BLaER1 (cell line): ENCODE data around the gene RECQL5.
A peak's percentile ranks its signal among the peaks of the same experiment; 100 is the strongest.

Experiments used
- H3K27ac ChIP-seq: shearing (Covaris generic); formaldehyde crosslinking; 2 replicates; pipeline ENCODE4 v1.8.1; 2022
- H3K27me3 ChIP-seq: shearing (Covaris generic); formaldehyde crosslinking; 2 replicates; pipeline ENCODE4 v1.8.1; 2022
- H3K36me3 ChIP-seq: shearing (Covaris generic); formaldehyde crosslinking; 2 replicates; pipeline ENCODE4 v1.8.1; 2022
- H3K4me1 ChIP-seq: shearing (Covaris generic); formaldehyde crosslinking; 2 replicates; pipeline ENCODE4 v1.8.1; 2022
- H3K4me2 ChIP-seq: shearing (Covaris generic); formaldehyde crosslinking; 2 replicates; pipeline ENCODE4 v1.8.1; 2022
- H3K4me3 ChIP-seq: shearing (Covaris generic); formaldehyde crosslinking; 2 replicates; pipeline ENCODE4 v1.8.1; 2022
- H3K9ac ChIP-seq: shearing (Covaris generic); formaldehyde crosslinking; 2 replicates; pipeline ENCODE4 v1.8.1; 2022
- H3K9me3 ChIP-seq: shearing (Covaris generic); formaldehyde crosslinking; 2 replicates; pipeline ENCODE4 v1.8.1; 2022
- H4K20me1 ChIP-seq: shearing (Covaris generic); formaldehyde crosslinking; 2 replicates; pipeline ENCODE4 v1.8.1; 2022
- Cebpa-rat ChIP-seq: shearing (Covaris generic); IDR thresholded peaks from 2 replicates; pipeline ENCODE4 v1.8.1; 2022

Gene RECQL5

GRCh38 chr17:75652934-75653549, 13.9 kb downstream of the RECQL5 start:
- Histone ChIP-seq H3K4me2 (no peak overlapping the region), H3K27me3 (no peaks in the 10 kb centered on the region), H3K4me3 (no peak overlapping the region), H3K27ac (no peak overlapping the region), H3K9me3 (no peaks in the 10 kb centered on the region), H3K36me3 (peaks cover 80% of the 10 kb centered on the region), H3K4me1 (peaks cover 8% of the 10 kb centered on the region; the same call in 1 of the 2 replicates), H4K20me1 (no peaks in the 10 kb centered on the region), H3K9ac (no peak overlapping the region)
- no peak for TF ChIP-seq Cebpa-rat

DNA sequence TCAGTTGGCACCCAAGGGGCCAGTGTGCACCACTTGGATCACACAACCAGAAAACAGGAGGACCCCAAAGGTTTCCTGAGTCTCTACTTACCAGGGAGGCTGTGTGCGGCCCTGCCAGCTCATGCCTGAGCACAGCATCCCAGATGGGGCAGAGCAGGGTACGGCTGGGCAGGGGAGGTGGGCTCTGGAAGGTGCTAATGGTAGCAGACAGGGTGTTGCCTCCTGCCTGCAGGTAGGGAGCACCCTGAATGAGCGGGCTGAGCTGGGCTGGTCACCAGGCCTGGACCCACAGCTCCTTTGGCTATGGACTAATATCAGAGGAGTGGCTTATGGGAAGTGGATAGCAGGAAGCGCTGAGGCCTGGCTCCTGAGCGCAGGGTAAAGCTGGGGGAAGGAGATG, 14.6 kb downstream of the RECQL5 start:
- peaks cover 80% of the 10 kb centered on the region for H3K36me3 ChIP-seq
- H3K27ac ChIP-seq: no peak overlapping the region
- no peaks in the 10 kb centered on the region for H3K27me3 ChIP-seq
- no peaks in the 10 kb centered on the region for H3K9me3 ChIP-seq
- H3K4me2 ChIP-seq: no peak overlapping the region
- H4K20me1 ChIP-seq: no peaks in the 10 kb centered on the region
- no peak overlapping the region for H3K4me3 ChIP-seq
- H3K9ac ChIP-seq: no peak overlapping the region
- no peak for TF ChIP-seq Cebpa-rat
- H3K4me1 ChIP-seq: peaks cover 8% of the 10 kb centered on the region; the same call in 1 of the 2 replicates

- Histone ChIP-seq H3K27me3 (no peaks in the 10 kb centered on the region), H3K4me1 (peaks cover 17% of the 10 kb centered on the region), H3K4me2 (no peak overlapping the region), H4K20me1 (no peaks in the 10 kb centered on the region), H3K9ac (no peak overlapping the region), H3K9me3 (no peaks in the 10 kb centered on the region), H3K27ac (no peak overlapping the region), H3K4me3 (no peak overlapping the region), H3K36me3 (peaks cover 80% of the 10 kb centered on the region)
- TF ChIP-seq Cebpa-rat: no peak
Measured at GRCh38 chr17:75650874-75651273, 16.1 kb downstream of the RECQL5 start.

DNA sequence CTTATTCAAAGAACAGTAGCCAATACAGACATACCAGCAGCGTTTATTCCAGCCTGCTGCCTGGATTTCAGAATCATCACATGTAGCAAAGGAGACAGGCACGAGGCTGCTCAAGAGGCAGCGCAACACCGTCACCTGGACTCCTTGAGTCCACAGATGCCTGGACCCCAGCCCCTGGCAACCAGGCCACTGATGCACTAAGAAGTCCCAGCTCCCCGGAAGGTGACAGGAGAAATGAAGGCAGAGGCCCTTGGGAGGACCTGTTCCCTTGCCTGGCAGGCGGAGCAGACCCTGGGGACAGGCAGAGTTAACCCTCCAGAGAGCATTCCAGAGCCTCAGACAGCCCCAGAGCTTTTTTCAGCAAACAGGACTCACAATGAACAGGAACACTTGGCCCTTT, 17.3 kb downstream of the RECQL5 start:
- H3K27me3 ChIP-seq: no peaks in the 10 kb centered on the region
- H3K36me3 ChIP-seq: peaks cover 73% of the 10 kb centered on the region
- no peak overlapping the region for H3K4me3 ChIP-seq
- no peaks in the 10 kb centered on the region for H3K9me3 ChIP-seq
- H4K20me1 ChIP-seq: no peaks in the 10 kb centered on the region
- no peak for TF ChIP-seq Cebpa-rat
- no peak overlapping the region for H3K9ac ChIP-seq
- no peak overlapping the region for H3K4me2 ChIP-seq
- peaks cover 28% of the 10 kb centered on the region for H3K4me1 ChIP-seq
- H3K27ac ChIP-seq: no peak overlapping the region

- Histone ChIP-seq H3K4me2 (no peak overlapping the region), H3K4me3 (no peak overlapping the region), H3K9ac (no peak overlapping the region), H4K20me1 (no peaks in the 10 kb centered on the region), H3K4me1 (peaks cover 24% of the 10 kb centered on the region), H3K27ac (no peak overlapping the region), H3K36me3 (peaks cover 77% of the 10 kb centered on the region), H3K27me3 (no peaks in the 10 kb centered on the region), H3K9me3 (no peaks in the 10 kb centered on the region)
- TF ChIP-seq Cebpa-rat: no peak
Measured at GRCh38 chr17:75647921-75648320, 19.0 kb downstream of the RECQL5 start.

- Histone ChIP-seq H3K27ac (0 out of 2 replicates have a peak overlapping the region, but pooled peaks have one; percentile 8), H4K20me1 (no peaks in the 10 kb centered on the region), H3K9me3 (no peaks in the 10 kb centered on the region), H3K4me2 (no peak overlapping the region), H3K27me3 (no peaks in the 10 kb centered on the region), H3K4me3 (no peak overlapping the region), H3K9ac (no peak overlapping the region), H3K36me3 (peaks cover 74% of the 10 kb centered on the region), H3K4me1 (peaks cover 20% of the 10 kb centered on the region)
- TF ChIP-seq Cebpa-rat: no peak
Measured at GRCh38 chr17:75647061-75647460, 19.9 kb downstream of the RECQL5 start.

GRCh38 chr17:75646638-75646992, 20.3 kb downstream of the RECQL5 start:
- H3K9me3 ChIP-seq: no peaks in the 10 kb centered on the region
- H3K36me3 ChIP-seq: peaks cover 71% of the 10 kb centered on the region
- no peaks in the 10 kb centered on the region for H4K20me1 ChIP-seq
- peaks cover 20% of the 10 kb centered on the region for H3K4me1 ChIP-seq
- peak overlapping the region; percentile 62 for H3K4me2 ChIP-seq
- H3K27ac ChIP-seq: peak overlapping the region; percentile 82
- no peaks in the 10 kb centered on the region for H3K27me3 ChIP-seq
- no peak overlapping the region; the same call in 1 of the 2 replicates for H3K9ac ChIP-seq
- TF ChIP-seq Cebpa-rat: no peak
- H3K4me3 ChIP-seq: no peak overlapping the region

- H3K27ac ChIP-seq: peak overlapping the region; percentile 82
- peak overlapping the region; percentile 62 for H3K4me2 ChIP-seq
- no peak overlapping the region for H3K4me3 ChIP-seq
- no peaks in the 10 kb centered on the region for H3K27me3 ChIP-seq
- peak overlapping the region; percentile 48; the same call in 1 of the 2 replicates for H3K9ac ChIP-seq
- no peaks in the 10 kb centered on the region for H3K9me3 ChIP-seq
- peaks cover 23% of the 10 kb centered on the region for H3K4me1 ChIP-seq
- no peaks in the 10 kb centered on the region for H4K20me1 ChIP-seq
- peaks cover 67% of the 10 kb centered on the region for H3K36me3 ChIP-seq
- TF ChIP-seq Cebpa-rat: no peak
Measured at GRCh38 chr17:75645889-75646637, 20.9 kb downstream of the RECQL5 start.

- peaks cover 29% of the 10 kb centered on the region for H3K4me1 ChIP-seq
- H3K27ac ChIP-seq: peak overlapping the region; percentile 82
- no peak overlapping the region for H3K4me3 ChIP-seq
- H3K9ac ChIP-seq: peak overlapping the region; percentile 48; the same call in 1 of the 2 replicates
- H3K4me2 ChIP-seq: peak overlapping the region; percentile 62
- TF ChIP-seq Cebpa-rat: no peak
- H3K27me3 ChIP-seq: no peaks in the 10 kb centered on the region
- H3K9me3 ChIP-seq: no peaks in the 10 kb centered on the region
- peaks cover 61% of the 10 kb centered on the region for H3K36me3 ChIP-seq
- H4K20me1 ChIP-seq: peaks cover 4% of the 10 kb centered on the region; the same call in 1 of the 2 replicates
Measured at GRCh38 chr17:75645501-75645888, 21.5 kb downstream of the RECQL5 start.

- no peaks in the 10 kb centered on the region for H3K9me3 ChIP-seq
- H3K4me3 ChIP-seq: no peak overlapping the region
- no peaks in the 10 kb centered on the region for H3K27me3 ChIP-seq
- H3K9ac ChIP-seq: no peak overlapping the region
- peaks cover 47% of the 10 kb centered on the region for H3K4me1 ChIP-seq
- no peak overlapping the region for H3K4me2 ChIP-seq
- no peak overlapping the region for H3K27ac ChIP-seq
- TF ChIP-seq Cebpa-rat: no peak
- H3K36me3 ChIP-seq: peaks cover 48% of the 10 kb centered on the region
- H4K20me1 ChIP-seq: peaks cover 12% of the 10 kb centered on the region; the same call in 1 of the 2 replicates
Measured at GRCh38 chr17:75643643-75644017, 23.3 kb downstream of the RECQL5 start.
